ENCODE results near the gene FUT7.

DNA sequence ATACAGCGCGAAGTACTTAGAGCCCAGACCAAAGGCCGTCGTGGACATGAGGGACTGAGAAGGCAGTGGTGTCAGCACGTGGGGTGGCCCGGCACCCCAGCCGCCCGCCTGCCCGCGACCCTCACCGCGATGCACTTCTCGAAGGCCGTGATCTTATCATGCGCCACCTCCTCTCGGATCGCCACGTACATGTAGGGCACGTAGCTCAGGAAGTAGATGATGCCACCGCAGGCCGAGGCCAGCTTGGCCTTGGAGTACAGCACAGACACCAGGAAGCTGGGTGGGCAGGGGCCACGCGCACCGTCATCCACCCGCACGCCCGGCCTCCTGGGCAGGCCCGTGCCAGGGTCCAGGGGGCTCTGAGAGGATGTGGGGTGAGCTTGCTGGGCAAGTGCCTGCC, 14.8 kb downstream of the FUT7 start:
- TF ChIP-seq FOXP2 (optimal IDR thresholded peaks at IDR 0.05; ENCODE audit: control extremely low read depth, extremely low read length, insufficient read depth) (no peak), EZH2 (IDR thresholded peaks at IDR 0.05) (no peak)
